ENCODE measurements around the gene SH3RF1.
A peak's percentile ranks its signal among the peaks of the same experiment; 100 is the strongest.

The SH3RF1 gene

DNA sequence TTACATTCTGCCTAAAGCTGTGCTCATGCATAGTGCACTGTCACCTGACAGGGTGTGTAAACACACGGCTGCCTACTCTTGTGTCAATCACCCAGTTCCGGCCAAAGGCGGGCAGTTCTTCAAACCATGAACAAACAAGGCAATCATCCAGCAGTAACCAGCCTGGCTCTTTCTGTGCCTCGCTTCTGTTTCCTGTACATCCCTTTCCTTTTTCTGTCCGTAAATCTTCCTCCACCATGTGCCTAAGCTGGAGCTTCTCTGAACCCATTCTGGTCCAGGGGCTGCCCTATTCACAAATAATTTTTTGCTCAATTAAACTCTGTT lies 199.9 kb downstream of the SH3RF1 start:
- Histone ChIP-seq H3K9me3 (ENCODE audit: control insufficient read depth, insufficient read depth, low read length) (no peaks in the 10 kb centered on the region), H3K27me3 (ENCODE audit: control insufficient read depth, insufficient read depth, low read length) (no peaks in the 10 kb centered on the region), H3K4me1 (ENCODE audit: control insufficient read depth, insufficient read depth, low read length) (peaks cover 7% of the 10 kb centered on the region), H3K27ac (ENCODE audit: low read length) (no peak overlapping the region), H3K4me3 (ENCODE audit: low read length) (no peak overlapping the region), H3K36me3 (ENCODE audit: control insufficient read depth, insufficient read depth, low read length) (no peaks in the 10 kb centered on the region)
- WGBS (ENCODE audit: insufficient coverage, insufficient read length) = no CpG with 5 or more reads among the region's 5 CpGs
- no peak for DNase-seq (ENCODE audit: low read depth, low spot score)

DNA sequence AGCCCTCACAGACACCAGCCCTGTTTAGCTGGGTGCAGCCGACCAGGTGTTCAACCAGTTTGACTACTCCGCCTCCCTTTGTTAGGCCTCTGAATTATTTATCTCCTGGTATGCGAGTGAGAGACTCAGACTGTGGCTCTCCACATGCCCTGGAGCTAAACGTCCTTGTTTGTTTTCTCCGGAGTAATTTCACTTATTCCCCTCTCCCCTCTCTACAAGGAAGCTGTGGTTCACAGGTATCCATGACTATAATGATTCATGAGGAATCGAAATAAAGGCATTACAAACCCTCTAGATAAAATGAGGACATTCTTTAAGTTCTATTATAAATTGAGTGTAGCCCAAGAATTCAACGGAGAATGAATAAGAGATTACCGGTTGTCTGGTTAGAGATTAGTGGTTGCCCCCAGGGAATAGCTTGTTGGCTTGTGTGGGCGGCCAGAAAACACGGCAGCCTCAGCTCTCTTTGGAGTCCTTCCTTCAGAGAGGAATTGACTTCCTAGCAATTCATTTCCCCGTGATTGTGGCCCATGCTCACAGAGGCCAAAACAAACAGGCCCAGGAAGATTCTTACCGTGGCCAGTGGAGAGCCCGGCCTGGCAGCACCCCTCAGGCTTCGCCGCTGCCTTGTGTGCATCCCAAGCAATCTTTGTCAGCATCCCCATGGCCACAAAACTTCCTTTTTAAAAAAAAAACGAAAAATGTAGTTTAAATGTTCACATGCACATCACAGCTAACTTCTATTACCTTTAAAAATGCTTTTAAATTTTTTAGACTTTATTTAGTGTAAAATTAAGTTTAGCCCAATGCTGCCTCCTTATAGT lies 200.5 kb downstream of the SH3RF1 start:
- peak; percentile 55 for DNase-seq (ENCODE audit: low read depth, low spot score)
- WGBS (ENCODE audit: insufficient coverage, insufficient read length) = no CpG with 5 or more reads among the region's 16 CpGs
- Histone ChIP-seq H3K4me1 (ENCODE audit: control insufficient read depth, insufficient read depth, low read length) (peaks cover 7% of the 10 kb centered on the region), H3K36me3 (ENCODE audit: control insufficient read depth, insufficient read depth, low read length) (no peaks in the 10 kb centered on the region), H3K4me3 (ENCODE audit: low read length) (no peak overlapping the region), H3K9me3 (ENCODE audit: control insufficient read depth, insufficient read depth, low read length) (no peaks in the 10 kb centered on the region), H3K27ac (ENCODE audit: low read length) (no peak overlapping the region), H3K27me3 (ENCODE audit: control insufficient read depth, insufficient read depth, low read length) (no peaks in the 10 kb centered on the region)

DNA sequence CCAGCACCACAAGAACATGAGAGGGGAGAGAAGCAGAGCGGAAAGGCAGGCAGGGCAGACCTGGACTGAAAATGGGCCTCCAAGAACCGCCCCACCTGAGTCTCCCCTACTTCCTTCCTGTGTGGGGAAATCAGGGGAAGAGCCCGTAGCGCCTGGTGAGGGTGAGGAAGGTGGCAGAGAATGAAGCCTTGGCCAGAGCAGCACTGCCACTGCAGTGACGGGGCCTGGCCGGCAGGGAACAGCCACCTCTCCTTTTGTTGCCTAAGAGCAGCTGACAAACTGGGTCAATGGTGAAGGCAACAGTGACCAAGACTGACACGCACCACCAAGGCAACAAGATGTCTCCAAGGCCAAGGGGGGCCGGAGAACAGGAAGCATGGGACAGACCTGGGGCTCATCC lies 202.3 kb downstream of the SH3RF1 start:
- no peak overlapping the region for H3K27ac ChIP-seq (ENCODE audit: low read length)
- H3K9me3 ChIP-seq (ENCODE audit: control insufficient read depth, insufficient read depth, low read length) = no peaks in the 10 kb centered on the region
- H3K4me3 ChIP-seq (ENCODE audit: low read length) = no peak overlapping the region
- no peaks in the 10 kb centered on the region for H3K36me3 ChIP-seq (ENCODE audit: control insufficient read depth, insufficient read depth, low read length)
- H3K27me3 ChIP-seq (ENCODE audit: control insufficient read depth, insufficient read depth, low read length) = no peaks in the 10 kb centered on the region
- DNase-seq (ENCODE audit: low read depth, low spot score) = no peak
- H3K4me1 ChIP-seq (ENCODE audit: control insufficient read depth, insufficient read depth, low read length) = peaks cover 7% of the 10 kb centered on the region; the same call in 1 of the 2 replicates
- no CpG with 5 or more reads among the region's 8 CpGs for WGBS (ENCODE audit: insufficient coverage, insufficient read length)

DNA sequence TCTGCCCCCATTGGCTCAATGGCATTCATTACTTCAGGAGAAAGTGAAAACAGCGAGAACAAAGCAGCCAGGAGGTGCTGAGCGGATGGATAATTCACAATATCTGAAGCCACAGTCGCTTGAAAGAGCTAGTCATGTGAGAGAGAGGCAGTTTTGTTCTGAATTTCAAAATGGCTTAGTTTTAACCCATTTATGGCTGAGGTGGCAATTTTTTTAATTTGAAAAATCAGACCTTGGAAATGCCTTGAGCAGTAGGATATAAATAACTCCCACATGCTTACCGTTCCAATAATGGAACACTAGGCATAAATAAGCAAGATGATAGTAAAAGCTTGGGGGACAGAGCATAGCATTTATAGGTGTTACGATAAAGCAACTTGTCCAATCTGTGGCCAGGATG lies 203.8 kb downstream of the SH3RF1 start:
- no CpG with 5 or more reads among the region's 5 CpGs for WGBS (ENCODE audit: insufficient coverage, insufficient read length)
- no peak overlapping the region for H3K27ac ChIP-seq (ENCODE audit: low read length)
- peaks cover 7% of the 10 kb centered on the region; the same call in 1 of the 2 replicates for H3K4me1 ChIP-seq (ENCODE audit: control insufficient read depth, insufficient read depth, low read length)
- H3K27me3 ChIP-seq (ENCODE audit: control insufficient read depth, insufficient read depth, low read length) = no peaks in the 10 kb centered on the region
- H3K4me3 ChIP-seq (ENCODE audit: low read length) = no peak overlapping the region
- no peak for DNase-seq (ENCODE audit: low read depth, low spot score)
- no peaks in the 10 kb centered on the region for H3K9me3 ChIP-seq (ENCODE audit: control insufficient read depth, insufficient read depth, low read length)
- no peaks in the 10 kb centered on the region for H3K36me3 ChIP-seq (ENCODE audit: control insufficient read depth, insufficient read depth, low read length)

DNA sequence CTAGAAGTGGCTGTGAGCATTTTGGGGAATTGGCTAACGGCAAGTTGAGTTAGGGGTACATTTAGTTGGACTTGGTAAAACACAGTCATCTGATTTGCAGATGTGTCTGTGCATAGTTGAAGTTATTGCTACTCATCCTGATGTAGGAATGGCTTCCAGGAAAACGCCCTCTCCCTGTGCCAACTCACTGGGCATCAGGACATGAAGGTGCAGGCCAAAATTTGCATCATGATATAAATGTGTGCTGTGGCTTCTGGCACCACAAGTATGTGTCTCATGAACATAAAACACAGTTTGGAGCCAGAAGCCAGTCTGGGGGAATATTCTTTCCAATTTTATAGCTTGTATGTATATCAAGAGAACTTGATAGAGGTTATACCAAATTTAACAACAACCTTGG lies 206.5 kb downstream of the SH3RF1 start:
- no CpG with 5 or more reads among the region's 2 CpGs for WGBS (ENCODE audit: insufficient coverage, insufficient read length)
- Histone ChIP-seq H3K36me3 (ENCODE audit: control insufficient read depth, insufficient read depth, low read length) (no peaks in the 10 kb centered on the region), H3K9me3 (ENCODE audit: control insufficient read depth, insufficient read depth, low read length) (no peaks in the 10 kb centered on the region), H3K27ac (ENCODE audit: low read length) (no peak overlapping the region), H3K4me1 (ENCODE audit: control insufficient read depth, insufficient read depth, low read length) (no peaks in the 10 kb centered on the region), H3K27me3 (ENCODE audit: control insufficient read depth, insufficient read depth, low read length) (no peaks in the 10 kb centered on the region; the same call in 1 of the 2 replicates), H3K4me3 (ENCODE audit: low read length) (no peak overlapping the region)
- no peak for DNase-seq (ENCODE audit: low read depth, low spot score)

DNA sequence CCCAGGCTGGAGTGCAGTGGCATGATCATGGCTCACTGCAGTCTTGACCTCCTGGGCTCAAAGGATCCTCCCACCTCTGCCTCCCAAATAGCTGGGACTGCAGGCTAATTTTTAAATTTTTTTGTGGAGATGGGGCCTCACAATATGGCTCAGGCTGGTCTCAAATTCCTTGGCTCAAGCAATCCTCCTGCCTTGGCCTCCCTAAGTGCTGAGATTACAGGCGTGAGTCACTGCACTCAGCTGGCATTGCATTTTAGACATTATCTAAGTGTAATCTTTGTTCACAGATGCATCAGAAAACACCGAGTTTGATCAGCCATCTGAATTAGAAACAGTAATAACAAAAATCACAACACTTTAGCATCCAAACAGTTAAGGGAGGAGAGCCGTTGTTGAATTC lies 207.3 kb downstream of the SH3RF1 start:
- WGBS (ENCODE audit: insufficient coverage, insufficient read length) = no CpG with 5 or more reads among the region's 3 CpGs
- Histone ChIP-seq H3K27ac (ENCODE audit: low read length) (no peak overlapping the region), H3K27me3 (ENCODE audit: control insufficient read depth, insufficient read depth, low read length) (no peaks in the 10 kb centered on the region; the same call in 1 of the 2 replicates)

GRCh38 chr4:169062897-169063244 lies 207.9 kb downstream of the SH3RF1 start:
- no peak overlapping the region for H3K4me3 ChIP-seq (ENCODE audit: low read length)
- no peaks in the 10 kb centered on the region for H3K4me1 ChIP-seq (ENCODE audit: control insufficient read depth, insufficient read depth, low read length)
- H3K27ac ChIP-seq (ENCODE audit: low read length) = no peak overlapping the region
- H3K36me3 ChIP-seq (ENCODE audit: control insufficient read depth, insufficient read depth, low read length) = no peaks in the 10 kb centered on the region
- no peaks in the 10 kb centered on the region; the same call in 1 of the 2 replicates for H3K27me3 ChIP-seq (ENCODE audit: control insufficient read depth, insufficient read depth, low read length)
- DNase-seq (ENCODE audit: low read depth, low spot score) = no peak
- no CpG with 5 or more reads among the region's 6 CpGs for WGBS (ENCODE audit: insufficient coverage, insufficient read length)
- H3K9me3 ChIP-seq (ENCODE audit: control insufficient read depth, insufficient read depth, low read length) = no peaks in the 10 kb centered on the region

More for the DNA sequence above, 207.3 kb downstream of the SH3RF1 start:
- no peak overlapping the region for H3K4me3 ChIP-seq (ENCODE audit: low read length)
- H3K4me1 ChIP-seq (ENCODE audit: control insufficient read depth, insufficient read depth, low read length) = no peaks in the 10 kb centered on the region
- no peaks in the 10 kb centered on the region for H3K36me3 ChIP-seq (ENCODE audit: control insufficient read depth, insufficient read depth, low read length)
- no peaks in the 10 kb centered on the region for H3K9me3 ChIP-seq (ENCODE audit: control insufficient read depth, insufficient read depth, low read length)
- no peak for DNase-seq (ENCODE audit: low read depth, low spot score)

DNA sequence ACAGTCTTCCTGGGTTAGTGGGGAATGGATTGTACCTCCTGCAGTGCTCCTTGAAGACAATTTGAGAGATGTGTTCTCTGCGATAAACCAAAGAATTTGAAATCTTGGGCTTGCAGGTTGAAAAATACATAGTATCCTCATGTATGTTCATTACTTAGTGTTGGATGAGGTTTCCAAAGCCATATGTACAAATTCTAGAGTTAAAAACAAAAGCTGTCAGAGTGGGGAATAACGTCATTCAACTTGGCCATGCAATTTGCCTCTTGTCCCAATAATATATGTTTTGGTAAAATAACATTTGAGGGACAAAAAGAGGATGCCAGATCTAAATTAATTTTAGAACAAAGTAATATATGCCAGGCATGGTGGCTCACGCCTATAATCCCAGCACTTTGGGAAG lies 209.4 kb downstream of the SH3RF1 start:
- no peak for DNase-seq (ENCODE audit: low read depth, low spot score)
- Histone ChIP-seq H3K9me3 (ENCODE audit: control insufficient read depth, insufficient read depth, low read length) (no peaks in the 10 kb centered on the region), H3K4me3 (ENCODE audit: low read length) (no peak overlapping the region), H3K27ac (ENCODE audit: low read length) (no peak overlapping the region), H3K27me3 (ENCODE audit: control insufficient read depth, insufficient read depth, low read length) (no peaks in the 10 kb centered on the region; the same call in 1 of the 2 replicates), H3K4me1 (ENCODE audit: control insufficient read depth, insufficient read depth, low read length) (no peaks in the 10 kb centered on the region), H3K36me3 (ENCODE audit: control insufficient read depth, insufficient read depth, low read length) (no peaks in the 10 kb centered on the region)
- WGBS (ENCODE audit: insufficient coverage, insufficient read length) = no CpG with 5 or more reads among the region's 3 CpGs

- Histone ChIP-seq H3K36me3 (ENCODE audit: control insufficient read depth, insufficient read depth, low read length) (no peaks in the 10 kb centered on the region), H3K27ac (ENCODE audit: low read length) (no peak overlapping the region), H3K4me3 (ENCODE audit: low read length) (no peak overlapping the region), H3K9me3 (ENCODE audit: control insufficient read depth, insufficient read depth, low read length) (no peaks in the 10 kb centered on the region), H3K27me3 (ENCODE audit: control insufficient read depth, insufficient read depth, low read length) (no peaks in the 10 kb centered on the region; the same call in 1 of the 2 replicates), H3K4me1 (ENCODE audit: control insufficient read depth, insufficient read depth, low read length) (no peaks in the 10 kb centered on the region)
- WGBS (ENCODE audit: insufficient coverage, insufficient read length) = no CpG with 5 or more reads among the region's 9 CpGs
- no peak for DNase-seq (ENCODE audit: low read depth, low spot score)
Observed at GRCh38 chr4:169060391-169061091, 210.2 kb downstream of the SH3RF1 start.

- H3K9me3 ChIP-seq (ENCODE audit: control insufficient read depth, insufficient read depth, low read length) = no peaks in the 10 kb centered on the region
- no peaks in the 10 kb centered on the region; the same call in 1 of the 2 replicates for H3K27me3 ChIP-seq (ENCODE audit: control insufficient read depth, insufficient read depth, low read length)
- DNase-seq (ENCODE audit: low read depth, low spot score) = no peak
- WGBS (ENCODE audit: insufficient coverage, insufficient read length) = no CpG with 5 or more reads among the region's 22 CpGs
- H3K27ac ChIP-seq (ENCODE audit: low read length) = no peak overlapping the region
- no peaks in the 10 kb centered on the region for H3K4me1 ChIP-seq (ENCODE audit: control insufficient read depth, insufficient read depth, low read length)
- H3K4me3 ChIP-seq (ENCODE audit: low read length) = no peak overlapping the region
- no peaks in the 10 kb centered on the region for H3K36me3 ChIP-seq (ENCODE audit: control insufficient read depth, insufficient read depth, low read length)
Observed at GRCh38 chr4:169059306-169060211, 211.2 kb downstream of the SH3RF1 start.
